Osteoblast (primary cell): ENCODE results near the gene CACNG7. TPM values are rescaled to one million over a fixed set of nuclear protein-coding genes. Genes with fewer than 3 reads are reported as not detected.

Experiments
- DNase-seq: peaks from one replicate; pipeline ENCODE4 v3.0.0; 2011; ENCODE audit warnings: low spot score, mixed read lengths; ENCODE audit not compliant: insufficient read length; ENCODE audit errors: missing footprints
- H2AFZ ChIP-seq: 2 replicates; pipeline ENCODE4 v1.6.0; 2011; ENCODE audit warnings: mild to moderate bottlenecking, low read length
- H3K27ac ChIP-seq: 2 replicates; pipeline ENCODE4 v1.5.1; 2011; ENCODE audit warnings: mild to moderate bottlenecking, low read depth, low read length, moderate library complexity
- H3K27me3 ChIP-seq: 2 replicates; pipeline ENCODE4 v1.6.0; 2012; ENCODE audit warnings: mild to moderate bottlenecking, control low read depth, inconsistent platforms, low read length, moderate library complexity; ENCODE audit not compliant: insufficient read depth
- H3K36me3 ChIP-seq: 2 replicates; pipeline ENCODE4 v1.5.1; 2011; ENCODE audit warnings: mild to moderate bottlenecking, low read length, control low read depth, moderate library complexity; ENCODE audit not compliant: insufficient read depth
- H3K4me1 ChIP-seq: 2 replicates; pipeline ENCODE4 v1.5.1; 2011; ENCODE audit warnings: mild to moderate bottlenecking, low read length, control low read depth, moderate library complexity; ENCODE audit not compliant: insufficient read depth
- H3K4me2 ChIP-seq: 2 replicates; pipeline ENCODE4 v1.6.0; 2011; ENCODE audit warnings: mild to moderate bottlenecking, low read length; ENCODE audit not compliant: insufficient read depth
- H3K4me3 ChIP-seq: fragments of 200-600 bp; sonication (generic); 3 replicates; pipeline ENCODE4 v1.5.1; 2012; ENCODE audit warnings: mild to moderate bottlenecking, low read length, inconsistent platforms; ENCODE audit not compliant: insufficient read depth
- H3K79me2 ChIP-seq: 2 replicates; pipeline ENCODE4 v1.6.0; 2012; ENCODE audit warnings: mild to moderate bottlenecking, low read length, control low read depth, inconsistent platforms; ENCODE audit not compliant: insufficient read depth
- H3K9me3 ChIP-seq: 2 replicates; pipeline ENCODE4 v1.5.1; 2011; ENCODE audit warnings: low read depth, low read length, control low read depth
- H4K20me1 ChIP-seq: 2 replicates; pipeline ENCODE4 v1.6.0; 2012; ENCODE audit warnings: mild to moderate bottlenecking, low read length, control low read depth; ENCODE audit not compliant: insufficient read depth
- CTCF ChIP-seq: IDR thresholded peaks from 2 replicates; pipeline ENCODE4 v1.5.1; 2011; ENCODE audit warnings: mild to moderate bottlenecking, low read depth, low read length, moderate library complexity; ENCODE audit errors: extremely low read depth
- total RNA-seq: library from RNA; depleted of rRNA; stranded (reverse); fragments of >200 nt; gene quantifications from 2 replicates; pipeline ENCODE4 v1.2.3, GENCODE V29; 2012

The CACNG7 gene
- total RNA-seq, 1 donor, result not detected

GRCh38 chr19:53871454-53871853 lies 37.6 kb upstream of the CACNG7 start:
- DNase-seq, result peak; percentile 77
- Histone ChIP-seq H3K9me3 (no peaks in the 10 kb centered on the region), H3K36me3 (peaks cover 39% of the 10 kb centered on the region), H3K4me1 (peaks cover 8% of the 10 kb centered on the region), H3K79me2 (peaks cover 32% of the 10 kb centered on the region), H3K27me3 (no peaks in the 10 kb centered on the region), H3K27ac (no peak overlapping the region), H3K4me3 (no peak overlapping the region), H3K4me2 (no peak overlapping the region), H2AFZ (no peak overlapping the region), H4K20me1 (peaks cover 30% of the 10 kb centered on the region)
- TF ChIP-seq CTCF, result no peak

GRCh38 chr19:53872762-53873161 lies 36.3 kb upstream of the CACNG7 start:
- peaks cover 41% of the 10 kb centered on the region for H3K36me3 ChIP-seq
- peaks cover 30% of the 10 kb centered on the region for H4K20me1 ChIP-seq
- peaks cover 28% of the 10 kb centered on the region for H3K79me2 ChIP-seq

GRCh38 chr19:53873773-53874605 lies 35.1 kb upstream of the CACNG7 start:
- no peak for TF ChIP-seq CTCF
- Histone ChIP-seq H4K20me1 (peaks cover 30% of the 10 kb centered on the region), H3K4me2 (no peak overlapping the region), H2AFZ (no peak overlapping the region), H3K27ac (no peak overlapping the region), H3K4me3 (no peak overlapping the region), H3K9me3 (no peaks in the 10 kb centered on the region), H3K36me3 (peaks cover 41% of the 10 kb centered on the region), H3K4me1 (no peaks in the 10 kb centered on the region), H3K27me3 (no peaks in the 10 kb centered on the region), H3K79me2 (peaks cover 16% of the 10 kb centered on the region)
- DNase-seq, result peak; percentile 37

More at GRCh38 chr19:53872762-53873161, 36.3 kb upstream of the CACNG7 start:
- Histone ChIP-seq H3K4me1 (no peaks in the 10 kb centered on the region), H3K27me3 (no peaks in the 10 kb centered on the region), H2AFZ (no peak overlapping the region), H3K4me3 (no peak overlapping the region), H3K4me2 (no peak overlapping the region), H3K9me3 (no peaks in the 10 kb centered on the region), H3K27ac (no peak overlapping the region)
- peak; percentile 77 for DNase-seq
- no peak for TF ChIP-seq CTCF

- Histone ChIP-seq H3K4me1 (peaks cover 3% of the 10 kb centered on the region), H3K36me3 (peaks cover 41% of the 10 kb centered on the region), H3K4me2 (no peak overlapping the region), H3K79me2 (peaks cover 12% of the 10 kb centered on the region), H4K20me1 (peaks cover 30% of the 10 kb centered on the region), H2AFZ (no peak overlapping the region), H3K9me3 (no peaks in the 10 kb centered on the region), H3K27me3 (peaks cover 2% of the 10 kb centered on the region), H3K4me3 (no peak overlapping the region), H3K27ac (no peak overlapping the region)
- DNase-seq, result peak; percentile 14
- no peak for TF ChIP-seq CTCF
Observed at GRCh38 chr19:53874606-53874990, 34.5 kb upstream of the CACNG7 start.
